ENCODE data around the gene CACNA2D3.

Gene CACNA2D3

DNA sequence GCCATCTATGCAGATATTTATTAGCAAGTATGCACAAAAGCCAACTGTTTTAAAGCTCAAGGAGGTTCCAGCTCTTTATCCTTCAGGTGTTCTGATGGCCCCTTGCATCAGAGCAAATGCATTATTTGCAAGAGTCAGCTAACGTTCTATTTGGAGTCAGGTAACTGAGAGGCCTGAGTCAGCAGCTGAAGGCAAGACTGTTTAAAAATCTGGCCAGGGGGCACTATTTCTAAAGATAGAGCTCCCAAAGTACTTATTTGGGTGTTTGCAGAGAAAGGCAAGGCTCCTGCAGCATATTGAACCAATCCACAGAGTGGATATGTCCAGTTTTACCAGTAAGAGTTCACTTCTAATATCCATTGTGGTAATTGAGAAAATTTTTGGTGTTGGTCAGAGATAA lies 659.4 kb downstream of the CACNA2D3 start:
- DNase-seq, result no peak

DNA sequence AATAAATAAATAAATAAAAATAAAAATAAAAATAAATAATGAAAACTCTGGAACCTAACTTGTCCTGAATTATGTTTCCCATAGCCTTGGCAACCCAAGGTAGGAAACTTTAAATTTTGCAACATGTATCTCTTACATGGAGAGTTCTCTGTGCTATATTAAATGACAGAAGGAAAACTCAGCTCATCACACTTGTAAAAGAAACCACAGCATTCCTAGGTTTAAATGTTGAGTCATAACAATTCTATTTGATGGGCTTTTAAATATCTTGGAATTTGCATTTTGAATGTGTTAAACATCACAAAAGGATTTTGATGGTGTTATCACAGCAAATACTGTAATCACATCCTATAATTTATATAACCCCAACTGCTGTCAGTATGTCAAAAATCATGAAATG lies 661.3 kb downstream of the CACNA2D3 start:
- no peak for DNase-seq

DNA sequence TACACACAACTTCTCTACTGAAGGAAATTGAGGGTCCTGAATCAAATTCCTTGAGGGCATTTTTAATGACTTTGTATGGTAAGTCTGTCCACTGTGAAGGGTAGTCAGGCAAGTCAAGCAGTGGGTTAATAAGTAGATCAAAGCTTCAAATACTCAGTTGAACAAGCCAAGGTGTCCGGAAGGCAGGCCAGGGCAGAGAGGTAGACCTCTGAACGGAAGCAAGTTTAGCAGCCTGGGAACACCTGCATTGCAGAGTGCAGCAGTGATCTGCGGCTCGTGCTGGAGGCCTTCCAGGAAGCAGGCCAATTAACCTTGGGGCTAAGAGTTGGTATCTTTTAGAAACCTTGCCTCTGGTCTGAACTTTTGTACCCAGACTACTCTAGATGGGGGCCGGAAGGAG lies 661.7 kb downstream of the CACNA2D3 start:
- DNase-seq, result no peak

DNA sequence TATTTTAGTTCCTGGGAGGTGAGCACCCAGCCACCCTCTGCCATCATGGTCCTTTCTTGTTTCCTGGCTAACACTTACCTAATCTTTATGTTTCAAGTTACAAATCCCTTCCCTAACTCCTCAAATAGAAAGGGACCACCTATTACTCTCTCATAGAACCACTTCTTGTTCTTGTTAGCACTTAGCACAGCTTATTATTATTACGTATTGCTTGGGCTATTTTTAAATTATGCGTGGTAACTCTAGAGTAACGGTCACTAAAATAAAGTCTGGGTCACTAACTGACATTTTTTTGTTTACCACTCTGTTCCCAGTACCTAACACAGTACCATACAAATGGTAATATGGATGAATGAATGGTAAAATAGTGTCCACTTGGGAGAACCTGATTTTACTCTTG lies 663.6 kb downstream of the CACNA2D3 start:
- no peak for DNase-seq

DNA sequence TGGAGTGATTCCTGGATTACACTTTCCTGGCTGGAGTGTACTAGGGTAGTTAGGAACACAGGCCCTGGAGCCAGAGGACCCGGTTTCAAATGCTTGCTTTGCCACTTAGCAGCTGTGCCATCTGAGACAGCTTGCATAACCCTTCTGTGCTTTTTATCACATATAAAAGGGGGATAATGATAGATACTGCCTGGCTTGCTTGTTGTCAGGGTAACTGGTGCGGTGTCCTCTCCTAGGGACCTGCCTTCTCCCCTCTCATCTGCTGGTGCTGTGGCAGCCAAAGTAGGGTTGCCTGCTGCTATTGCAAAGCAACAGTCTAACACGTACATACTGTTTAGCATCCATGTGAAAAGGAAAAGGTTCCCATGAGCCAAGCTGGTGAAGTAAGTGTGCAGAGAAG lies 667.7 kb downstream of the CACNA2D3 start:
- peak in 13 of 58 donors; percentile 2 to 45 (median 12) for DNase-seq

DNA sequence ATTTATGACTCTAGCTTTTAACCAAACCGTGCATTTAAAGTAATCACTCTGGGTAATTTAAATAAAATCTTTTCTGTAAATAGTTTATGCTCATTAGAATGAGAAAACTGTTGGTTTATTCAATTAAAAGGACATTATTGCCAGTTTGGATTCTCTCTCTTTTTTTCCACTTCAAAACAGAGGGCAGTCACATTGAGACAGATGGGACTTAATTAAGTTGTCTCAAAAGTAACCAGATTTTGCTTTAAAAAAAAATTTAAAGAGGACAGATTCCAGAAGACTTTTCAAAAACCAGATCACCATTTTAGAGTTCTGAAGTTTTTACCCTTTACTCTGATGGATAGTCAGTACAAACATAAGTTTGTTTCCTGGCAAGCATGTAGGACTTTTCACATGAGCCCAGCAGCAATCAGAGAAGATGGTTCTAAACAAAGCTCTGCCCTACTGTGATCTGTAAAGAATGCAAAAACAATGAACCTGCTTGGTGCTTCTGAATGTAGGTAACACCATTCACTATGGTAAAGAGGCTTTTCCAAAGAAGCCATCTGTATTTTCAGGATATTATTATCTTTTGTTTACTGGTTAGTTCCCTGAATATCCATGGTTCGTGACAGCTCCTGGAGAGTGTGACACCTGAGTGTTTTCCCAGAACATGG lies 669.3 kb downstream of the CACNA2D3 start:
- no peak for DNase-seq

DNA sequence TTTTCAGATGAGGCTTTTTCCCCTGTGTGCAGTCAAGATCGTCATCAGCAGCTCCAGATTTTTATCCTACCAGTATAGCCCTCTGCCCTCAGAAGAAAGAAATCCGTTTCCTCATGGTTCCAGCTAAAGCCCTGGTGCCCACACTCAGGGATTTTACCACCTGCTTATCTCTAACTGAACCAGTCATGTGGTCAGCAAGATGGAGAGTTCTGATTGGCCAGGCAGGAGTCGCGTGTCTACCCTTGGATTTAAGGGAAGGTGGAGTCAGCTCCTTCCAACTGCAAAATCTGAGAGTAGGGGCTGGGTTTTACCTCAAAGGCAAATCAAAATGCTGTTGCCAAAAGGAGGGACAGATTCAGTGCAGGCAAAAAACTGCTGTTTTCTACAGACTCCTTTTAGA lies 670.2 kb downstream of the CACNA2D3 start:
- DNase-seq, result peak in 1 of 58 donors; percentile 16

DNA sequence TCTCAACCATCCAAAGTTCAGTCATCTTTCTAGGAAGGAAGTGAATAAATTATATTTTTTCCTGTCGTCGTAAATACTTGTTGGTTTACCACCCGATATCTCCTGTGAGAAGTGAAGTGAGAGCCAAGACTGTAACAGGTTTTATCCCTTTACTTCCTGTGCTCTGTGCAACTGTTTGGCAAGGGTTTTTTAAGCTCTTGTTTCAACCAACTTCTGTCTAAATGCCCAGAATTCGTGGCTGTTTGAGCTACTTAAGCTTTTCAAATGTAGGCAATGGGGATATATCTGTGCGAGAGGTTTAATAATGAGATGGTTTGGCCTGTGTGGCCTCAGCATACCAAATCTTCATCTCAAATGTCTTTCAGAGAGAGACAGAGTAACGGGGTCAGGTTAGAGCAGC lies 670.8 kb downstream of the CACNA2D3 start:
- DNase-seq, result peak in 5 of 58 donors; percentile 3 to 32 (median 5)

DNA sequence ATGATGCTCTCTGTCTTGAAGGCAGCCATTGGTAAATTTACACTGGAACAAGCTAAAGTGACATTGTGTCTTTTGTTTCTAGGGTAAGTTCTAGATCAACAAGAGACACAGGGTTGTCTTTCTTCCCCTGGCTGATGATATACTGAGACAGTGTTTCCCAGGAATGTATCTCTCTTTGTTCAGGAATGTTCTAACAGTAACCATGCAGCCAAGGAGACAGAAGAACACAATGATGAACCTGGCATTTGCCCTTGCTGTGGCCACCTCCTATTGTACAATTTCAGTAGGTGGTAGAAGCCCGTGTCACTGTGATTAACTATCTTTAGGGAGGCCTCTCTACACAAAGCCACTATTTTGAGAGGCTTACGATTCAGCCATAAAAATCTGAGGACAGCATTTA lies 674.8 kb downstream of the CACNA2D3 start:
- no peak for DNase-seq

DNA sequence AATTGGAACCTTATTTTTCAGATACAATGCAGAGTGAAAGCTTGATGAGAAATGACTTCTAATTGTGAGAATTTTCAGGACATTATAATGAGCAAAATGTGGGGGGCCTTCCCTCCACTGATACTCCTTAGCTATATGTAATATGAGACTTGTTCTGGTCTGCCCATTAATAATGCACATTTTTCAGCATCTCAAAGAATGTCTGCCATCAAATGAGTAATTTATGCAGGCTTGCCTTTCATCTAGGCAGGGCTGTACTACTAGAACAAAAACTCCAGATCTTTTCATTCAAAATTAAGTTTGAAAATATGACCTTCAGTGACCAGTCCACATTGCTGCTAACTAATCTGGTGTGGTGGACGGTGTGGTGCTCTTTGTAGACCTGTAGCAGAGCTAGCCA lies 678.1 kb downstream of the CACNA2D3 start:
- no peak for DNase-seq

DNA sequence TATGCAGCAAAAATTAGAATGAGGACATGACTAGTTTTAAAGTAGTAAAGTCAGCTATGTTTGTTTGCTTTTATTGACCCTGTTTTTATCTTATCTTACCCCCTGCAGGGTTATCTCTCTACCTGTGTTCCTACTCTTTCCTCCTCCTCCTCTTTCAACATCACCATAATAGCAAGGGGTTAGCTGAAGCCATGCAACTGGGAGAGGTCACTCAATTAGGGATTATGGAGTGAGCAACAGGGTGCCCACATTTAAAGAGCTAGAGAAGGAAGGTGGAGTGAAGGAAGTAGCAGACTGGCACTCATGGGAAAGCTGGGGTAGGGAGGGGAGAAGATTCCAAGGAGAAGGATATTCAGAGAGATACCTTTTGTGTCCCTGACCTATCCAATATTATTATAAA lies 679.6 kb downstream of the CACNA2D3 start:
- DNase-seq, result no peak

DNA sequence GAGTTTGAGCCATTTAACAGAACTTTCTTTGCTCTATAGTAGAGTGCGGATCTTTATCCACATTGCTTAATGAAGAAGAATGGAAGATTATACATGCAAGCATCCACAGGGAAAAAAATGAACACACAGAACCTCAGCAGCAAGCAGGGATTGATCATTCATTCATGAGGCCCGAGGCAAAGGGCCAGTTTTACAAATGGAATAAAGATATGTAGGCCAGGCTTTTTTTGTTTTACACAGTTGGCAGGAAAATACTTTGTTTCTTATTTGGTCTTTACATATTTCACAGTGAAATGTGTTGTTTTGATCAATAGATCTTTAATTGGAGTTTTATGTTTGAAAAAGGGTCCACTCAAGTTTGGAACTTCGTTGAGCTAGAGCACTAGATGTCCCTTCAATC lies 688.0 kb downstream of the CACNA2D3 start:
- DNase-seq, result no peak

DNA sequence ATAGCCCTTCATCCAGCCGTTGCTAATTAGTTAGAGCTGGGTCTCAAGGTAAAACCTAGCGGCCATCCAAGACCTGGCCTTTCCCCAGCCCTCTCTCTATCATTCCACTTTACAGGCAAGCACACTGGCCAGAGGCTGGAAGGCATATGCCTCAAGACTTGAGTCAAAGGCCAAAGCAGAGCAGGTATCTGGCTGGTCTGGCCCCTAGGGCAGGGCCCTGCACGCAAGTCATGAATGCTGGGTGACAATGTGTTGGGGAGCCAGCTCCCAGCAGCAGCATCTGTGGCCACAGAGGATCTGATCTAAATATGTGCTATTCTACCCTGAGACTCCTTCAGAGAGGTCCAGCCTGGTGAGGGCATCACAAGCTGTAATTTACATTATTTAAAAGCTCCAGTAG lies 691.9 kb downstream of the CACNA2D3 start:
- DNase-seq, result no peak

DNA sequence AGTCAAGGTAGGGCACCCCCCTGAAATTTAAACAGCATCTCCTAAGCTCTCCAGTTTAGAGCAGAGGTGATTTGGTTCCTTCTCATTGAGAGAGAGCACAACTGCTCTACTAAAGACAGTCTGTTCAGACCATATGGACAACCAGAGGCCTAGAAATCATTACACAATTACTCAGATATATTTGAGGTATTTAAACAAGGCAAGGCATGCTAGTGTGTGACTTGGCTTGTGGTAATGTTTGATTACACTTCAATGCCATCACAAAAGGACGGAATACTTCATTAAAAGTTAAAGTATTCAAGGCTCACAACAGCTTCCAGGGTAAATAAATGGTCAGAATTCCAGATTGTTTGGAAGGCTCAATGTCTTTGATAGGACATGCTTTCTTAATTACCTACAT lies 695.3 kb downstream of the CACNA2D3 start:
- DNase-seq, result no peak

DNA sequence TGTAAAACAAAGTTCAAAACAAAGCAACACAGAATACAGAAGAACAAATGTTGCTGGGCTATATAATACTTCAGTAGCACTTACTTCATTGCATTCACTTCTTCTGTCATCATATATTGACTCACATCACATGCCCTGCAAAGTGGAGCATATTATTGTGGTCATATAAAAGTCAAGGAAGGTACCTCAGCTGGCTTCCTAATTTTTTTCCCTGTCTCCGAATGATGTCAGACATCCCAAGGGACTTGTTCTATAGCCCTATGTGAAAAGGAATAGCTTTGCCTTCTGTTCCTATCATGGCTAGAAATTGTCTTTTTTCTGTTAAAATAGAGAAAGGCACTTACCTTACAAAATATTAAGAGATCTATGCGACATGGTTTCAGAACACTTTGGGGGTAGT lies 696.1 kb downstream of the CACNA2D3 start:
- no peak for DNase-seq

DNA sequence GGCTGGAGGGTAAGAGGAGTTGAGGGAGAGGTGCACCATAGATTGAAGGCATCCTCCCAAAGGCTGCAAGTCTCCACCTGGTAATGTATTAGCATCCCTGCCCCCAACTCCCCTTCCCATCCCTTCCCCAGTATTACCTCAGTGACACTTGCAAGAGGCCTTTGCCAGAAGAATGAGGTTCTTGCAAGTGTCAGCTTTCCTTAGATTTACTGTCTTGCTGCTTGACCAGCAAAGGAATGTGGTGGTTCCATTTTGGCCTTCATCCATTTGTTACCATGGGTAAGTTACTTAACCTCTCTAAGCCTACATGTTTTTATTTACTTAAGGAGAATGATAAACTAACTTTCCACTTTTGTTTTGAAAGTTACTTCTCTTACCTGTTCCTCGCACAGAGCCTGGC lies 696.6 kb downstream of the CACNA2D3 start:
- DNase-seq, result no peak

DNA sequence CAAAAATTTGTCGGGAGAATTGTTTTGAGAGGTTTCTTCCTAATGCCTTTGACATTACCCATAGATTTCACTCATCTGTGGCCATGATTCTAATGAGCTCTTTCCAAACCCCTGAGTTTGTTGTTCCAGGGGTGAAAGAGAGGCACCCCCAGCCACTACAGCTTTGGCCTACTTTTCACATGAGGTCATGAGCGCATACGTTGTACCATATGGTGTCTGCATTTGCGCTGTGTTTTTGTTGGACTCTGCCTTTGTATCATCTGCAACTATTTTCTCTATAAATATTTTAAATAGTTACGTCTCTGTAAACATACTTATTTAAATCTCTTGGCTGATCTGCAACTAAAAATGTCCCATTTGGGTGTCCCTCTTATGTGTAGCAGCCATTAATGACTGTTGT lies 697.6 kb downstream of the CACNA2D3 start:
- DNase-seq, result no peak

DNA sequence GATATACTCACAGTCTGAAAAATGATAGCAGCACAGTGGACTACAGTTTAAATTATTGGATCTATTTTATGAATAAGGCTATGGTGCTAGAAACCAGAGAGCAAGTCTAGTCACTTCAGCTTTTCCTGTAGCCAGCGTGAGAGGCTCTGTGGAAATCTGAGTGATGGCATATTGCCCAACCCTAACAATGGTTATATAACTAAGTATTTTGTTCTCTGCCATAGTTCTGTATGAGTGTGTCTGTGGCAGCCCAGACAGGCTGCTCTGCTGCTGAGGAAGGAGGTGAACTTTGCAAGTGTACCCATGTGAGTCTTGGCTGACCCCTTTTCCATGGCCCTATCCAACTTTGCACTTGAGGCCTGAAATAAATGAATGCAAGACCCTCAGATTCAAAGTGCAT lies 699.9 kb downstream of the CACNA2D3 start:
- DNase-seq, result peak in 33 of 58 donors; percentile 3 to 83 (median 20)

DNA sequence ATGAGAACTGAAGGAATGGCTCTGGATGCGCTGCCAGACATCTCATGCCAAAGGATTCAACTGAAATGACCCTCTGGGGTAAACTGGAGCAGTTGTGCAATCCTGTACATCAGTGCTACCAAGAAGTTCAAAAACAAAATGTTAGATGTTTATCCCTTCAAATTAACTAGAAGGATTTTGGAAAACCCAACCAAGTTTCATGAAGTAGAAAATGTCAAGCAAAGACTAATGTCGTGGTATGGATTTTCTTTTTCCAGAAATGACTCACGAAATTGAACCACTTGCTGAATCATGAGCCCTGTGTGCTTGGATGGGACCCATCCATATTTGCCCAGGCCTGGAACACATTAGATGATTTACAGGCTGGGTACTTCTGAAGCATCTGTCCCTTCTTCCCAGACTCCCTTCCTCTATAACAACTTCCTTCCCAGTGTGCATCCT lies 703.9 kb downstream of the CACNA2D3 start:
- DNase-seq, result no peak

DNA sequence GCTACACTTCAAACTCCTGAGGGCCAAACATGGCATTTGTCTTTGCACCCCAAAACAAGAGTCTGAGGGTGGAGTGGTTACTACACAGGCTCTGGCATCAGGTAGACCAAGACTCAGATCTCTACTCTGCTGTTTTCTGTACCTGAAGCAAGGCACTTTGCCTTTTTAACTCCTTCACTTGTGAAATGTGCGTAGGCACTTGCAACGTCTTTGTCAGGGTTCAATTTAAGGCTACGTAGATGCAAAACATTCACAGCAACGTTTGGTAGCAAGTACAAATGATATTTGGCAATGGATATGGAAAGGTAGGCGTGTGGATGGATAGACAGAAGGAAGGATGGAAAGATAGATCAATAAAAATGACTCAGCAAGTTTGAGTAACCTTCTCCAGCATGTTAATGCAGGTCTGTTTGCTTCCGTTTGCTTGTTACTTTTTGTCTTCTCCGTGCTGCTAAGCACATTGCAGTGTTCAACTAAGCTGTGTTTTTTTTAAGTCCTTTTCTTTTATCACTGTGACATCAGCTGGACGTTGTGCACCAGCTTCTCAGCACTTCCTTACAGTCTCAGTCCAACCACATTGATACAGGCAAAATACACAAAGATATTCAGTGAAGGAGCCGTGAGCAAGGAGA lies 704.8 kb downstream of the CACNA2D3 start:
- no peak for DNase-seq

DNA sequence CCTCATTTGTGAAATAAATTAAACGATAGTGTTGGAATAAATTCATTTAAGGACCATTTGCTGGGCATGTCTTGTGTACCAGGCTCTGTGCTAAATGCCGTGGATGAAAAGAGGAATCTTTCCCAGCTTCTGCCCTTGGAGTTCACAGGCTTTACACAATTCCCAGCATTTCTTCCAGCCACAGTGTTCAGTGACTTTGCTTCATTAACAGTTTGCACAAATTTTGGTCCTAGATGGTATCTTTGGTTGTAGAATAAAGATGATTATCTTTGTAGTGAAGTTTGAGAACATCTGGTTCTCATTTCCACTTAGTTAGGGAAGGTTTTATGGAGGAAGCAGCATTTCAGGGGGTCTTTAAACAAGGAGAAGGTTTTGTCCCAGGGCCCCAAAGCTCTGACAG lies 705.4 kb downstream of the CACNA2D3 start:
- DNase-seq, result no peak

DNA sequence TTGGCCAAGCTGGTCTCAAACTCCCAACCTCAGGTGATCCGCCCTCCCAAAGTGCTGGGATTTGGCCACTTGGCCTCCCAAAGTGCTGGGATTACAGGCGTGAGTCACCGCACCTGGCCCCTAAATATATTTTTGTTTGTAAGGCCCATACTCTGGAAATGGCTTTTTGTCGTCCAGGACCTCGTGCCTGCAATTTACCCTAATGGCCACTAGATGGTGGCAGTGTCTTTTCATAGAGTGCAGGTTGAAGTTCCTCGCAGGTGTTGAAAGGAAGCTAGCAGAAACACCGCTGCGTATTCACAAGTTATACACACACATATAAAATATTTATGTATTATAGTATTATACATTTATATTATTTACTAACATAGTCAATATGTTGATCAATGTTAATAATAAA lies 708.3 kb downstream of the CACNA2D3 start:
- DNase-seq, result no peak

DNA sequence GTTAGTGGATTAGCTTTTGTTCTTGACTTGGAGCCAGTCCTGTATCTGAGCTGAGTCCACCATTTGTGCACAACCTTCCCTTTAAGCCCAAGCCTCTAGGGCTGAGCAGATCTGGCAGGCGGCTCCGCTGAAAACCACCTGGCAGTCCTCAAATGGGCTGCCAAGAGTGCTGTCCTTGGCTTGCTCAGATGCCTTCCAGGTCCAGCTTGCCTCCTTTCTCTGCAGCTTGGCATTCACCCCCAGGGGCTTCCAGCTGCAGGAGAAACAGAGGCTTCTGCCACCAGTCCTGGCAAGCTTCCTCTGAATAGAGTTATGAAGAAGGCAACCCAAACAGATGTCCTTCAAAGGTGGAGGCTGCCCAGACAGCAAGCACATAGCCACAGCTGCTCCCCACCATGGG lies 708.8 kb downstream of the CACNA2D3 start:
- peak in 11 of 58 donors; percentile 1 to 38 (median 11) for DNase-seq
